GM21423 (cell line): ENCODE data around the gene PARK7.
"Not testable (repeated sequence)": the region's sequence is repeated elsewhere in the genome, so short reads cannot be mapped to it uniquely, and the experiment has no call there.

ENCODE experiments used
- ATAC-seq: cut with Tn5 transposase; IDR thresholded peaks from one replicate; pipeline ENCODE4 v1.9.1; 2021; ENCODE audit warnings: mild to moderate bottlenecking, moderate library complexity; ENCODE audit not compliant: unreplicated experiment

PARK7 gene

DNA sequence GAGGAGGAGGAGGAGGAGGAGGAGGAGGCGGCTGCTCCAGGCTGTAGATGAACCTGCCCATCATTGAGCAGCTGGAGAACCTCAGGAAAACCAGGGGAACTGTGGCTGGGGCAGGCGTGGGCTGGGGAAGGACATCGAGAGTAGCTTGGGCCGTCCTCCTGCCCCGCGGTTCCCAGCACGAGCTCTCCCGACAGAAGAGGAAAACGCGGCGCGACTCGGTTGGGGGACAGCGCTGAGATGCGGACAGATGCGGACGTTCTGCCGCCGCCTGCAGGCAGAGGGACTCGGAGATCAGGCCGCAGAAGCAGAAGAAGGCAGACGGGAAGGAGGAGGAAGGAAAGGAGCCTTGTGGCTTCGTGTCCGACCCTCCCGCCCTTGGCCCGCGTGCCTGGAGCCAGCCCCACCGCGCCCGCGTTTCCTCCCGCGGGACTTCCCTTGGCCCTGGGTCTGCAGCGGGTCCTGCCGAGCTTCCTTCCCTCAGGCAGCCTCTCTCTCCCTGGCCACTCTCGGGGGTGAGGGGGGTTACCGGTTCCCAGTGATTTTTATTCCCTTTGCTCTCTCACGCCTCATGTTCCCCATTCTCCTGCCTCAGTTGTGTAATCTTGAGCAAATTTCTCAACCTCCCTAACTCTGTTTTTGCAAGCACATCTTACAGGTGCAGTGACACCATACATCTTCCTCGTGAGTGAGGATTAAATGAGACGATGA lies 19.1 kb upstream of the PARK7 start:
- no peak for ATAC-seq

DNA sequence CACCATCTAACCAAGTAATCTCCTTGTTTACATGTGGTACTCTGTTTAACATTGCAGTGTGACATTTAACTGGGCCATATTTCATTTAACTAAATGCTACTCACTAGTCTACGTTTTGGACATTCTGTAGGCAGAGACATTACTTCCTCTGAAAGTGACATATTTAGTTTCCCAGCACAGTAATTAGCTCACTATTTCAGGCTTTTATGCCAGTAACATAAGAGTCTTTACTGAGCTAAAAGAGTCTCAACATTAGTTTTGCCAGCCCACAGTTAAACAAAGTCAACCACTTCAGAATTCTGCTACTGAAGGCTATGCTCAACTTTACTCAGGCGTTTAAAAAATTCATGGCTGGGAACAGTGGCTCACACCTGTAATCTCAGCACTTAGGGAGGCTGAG lies 18.3 kb upstream of the PARK7 start:
- ATAC-seq, result no peak

- ATAC-seq, result no peak
Observed at GRCh38 chr1:7948960-7949359, 12.6 kb upstream of the PARK7 start.

DNA sequence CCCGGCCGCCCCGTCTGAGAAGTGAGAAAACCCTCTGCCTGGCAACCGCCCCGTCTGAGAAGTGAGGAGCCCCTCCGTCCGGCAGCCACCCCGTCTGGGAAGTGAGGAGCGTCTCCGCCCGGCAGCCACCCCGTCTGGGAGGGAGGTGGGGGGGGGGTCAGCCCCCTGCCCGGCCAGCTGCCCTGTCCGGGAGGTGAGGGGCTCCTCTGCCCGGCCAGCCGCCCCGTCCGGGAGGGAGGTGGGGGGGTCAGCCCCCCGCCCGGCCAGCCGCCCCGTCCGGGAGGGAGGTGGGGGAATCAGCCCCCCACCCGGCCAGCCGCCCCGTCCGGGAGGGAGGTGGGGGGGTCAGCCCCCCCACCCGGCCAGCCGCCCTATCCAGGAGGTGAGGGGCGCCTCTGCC lies 8.7 kb upstream of the PARK7 start:
- ATAC-seq, result not testable (repeated sequence)

- peak; percentile 95 for ATAC-seq
Observed at GRCh38 chr1:7953850-7954609, 7.5 kb upstream of the PARK7 start.

- ATAC-seq, result no peak
Observed at GRCh38 chr1:7954683-7955082, 6.8 kb upstream of the PARK7 start.

GRCh38 chr1:7956218-7957032 lies 5.1 kb upstream of the PARK7 start:
- no peak for ATAC-seq

DNA sequence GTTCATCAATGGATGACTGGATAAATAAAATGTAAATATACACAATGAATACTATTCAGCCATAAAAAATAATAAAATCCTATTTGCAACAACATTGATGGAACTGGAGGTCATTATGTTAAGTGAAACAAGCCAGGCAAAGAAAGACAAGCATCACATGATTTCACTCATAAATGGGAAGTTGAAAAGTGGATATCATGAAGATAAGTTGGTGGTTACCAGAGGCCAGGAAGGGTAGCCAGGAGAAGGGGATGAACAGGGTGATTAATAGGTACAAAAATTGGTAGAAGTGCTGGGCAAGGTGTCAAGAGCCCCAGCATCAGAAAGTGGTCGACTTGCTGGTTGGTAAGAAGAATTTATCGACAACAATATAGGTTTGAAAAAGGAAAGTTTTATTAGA lies 1.3 kb upstream of the PARK7 start:
- ATAC-seq, result no peak

DNA sequence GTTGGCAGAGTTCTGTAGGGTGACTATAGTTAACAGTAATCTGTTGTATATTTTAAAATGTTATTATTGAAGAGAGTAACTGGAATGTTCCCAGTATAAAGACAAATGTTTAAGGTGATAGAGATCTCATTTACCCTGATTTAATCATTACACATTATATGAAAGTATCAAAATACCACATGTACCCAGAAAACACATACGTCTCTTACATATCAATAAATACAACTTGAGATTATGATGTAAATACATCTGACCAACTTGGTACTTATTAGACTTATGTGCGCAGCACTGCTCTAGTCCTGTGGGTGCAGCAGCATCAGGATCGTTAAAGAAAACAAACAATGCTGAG lies 670 bp upstream of the PARK7 start:
- ATAC-seq, result no peak

- ATAC-seq, result peak; percentile 11
Observed at GRCh38 chr1:7962014-7962335, 464 bp downstream of the PARK7 start.

- ATAC-seq, result no peak
Observed at GRCh38 chr1:7962636-7963377, 1.3 kb downstream of the PARK7 start.

DNA sequence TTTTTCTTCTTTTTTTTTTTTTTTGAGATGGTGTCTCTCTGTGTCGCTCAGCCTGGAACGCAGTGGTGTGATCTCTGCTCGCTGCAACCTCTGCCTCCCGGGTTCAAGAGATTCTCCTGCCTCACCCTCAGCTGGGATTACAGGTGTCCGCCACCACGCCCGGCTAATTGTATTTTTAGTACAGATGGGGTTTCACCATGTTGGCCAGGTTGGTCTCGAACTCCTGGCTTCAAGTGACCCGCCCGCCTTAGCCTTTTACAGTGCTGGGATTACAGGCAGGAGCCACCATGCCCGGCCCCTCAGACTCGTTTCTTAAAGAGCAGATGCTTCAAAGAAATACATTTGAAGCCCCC lies 1.8 kb downstream of the PARK7 start:
- not testable (repeated sequence) for ATAC-seq

- ATAC-seq, result not testable (repeated sequence)
Observed at GRCh38 chr1:7963841-7964240, 2.3 kb downstream of the PARK7 start.

DNA sequence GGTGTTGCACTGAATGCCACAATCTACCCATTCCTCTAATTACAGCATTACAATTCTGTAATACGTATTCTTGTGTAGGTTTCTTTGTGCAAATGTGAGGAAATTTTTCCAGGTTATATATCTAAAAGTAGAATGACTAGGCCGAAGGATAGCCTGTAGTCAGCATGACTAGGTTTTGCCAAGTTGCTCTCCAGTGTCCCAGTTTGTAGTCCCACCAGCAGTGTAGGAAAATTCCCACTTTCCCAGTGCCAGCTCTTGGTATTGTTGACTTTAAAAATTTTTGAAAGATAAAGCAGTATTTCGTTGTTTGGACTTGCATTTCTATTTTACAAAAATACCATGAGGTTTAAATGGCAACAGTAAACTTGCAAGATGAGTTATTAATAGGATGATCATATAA lies 3.0 kb downstream of the PARK7 start:
- no peak for ATAC-seq

GRCh38 chr1:7967196-7967595 lies 5.7 kb downstream of the PARK7 start:
- ATAC-seq, result no peak

- ATAC-seq, result no peak
Observed at GRCh38 chr1:7967651-7968050, 6.1 kb downstream of the PARK7 start.

DNA sequence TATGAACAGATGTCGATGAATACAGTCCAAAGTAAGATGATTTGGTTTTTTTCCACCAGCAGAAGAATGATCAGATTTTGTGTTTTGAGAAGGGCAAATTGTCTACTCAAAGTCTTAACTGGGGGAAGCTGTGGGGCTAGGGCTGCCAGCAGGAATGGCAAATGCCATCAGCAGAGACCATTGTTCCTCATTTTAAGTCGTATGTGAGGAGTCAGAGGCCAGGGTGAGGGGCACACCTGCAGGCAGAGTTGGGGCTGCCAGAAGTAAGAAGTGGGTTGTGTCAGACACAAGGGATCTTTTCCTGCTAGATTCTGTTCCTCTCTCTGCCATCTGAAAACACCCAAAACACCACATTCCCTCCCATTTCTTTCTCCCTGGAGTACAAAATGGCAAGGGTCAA lies 8.7 kb downstream of the PARK7 start:
- ATAC-seq, result no peak

DNA sequence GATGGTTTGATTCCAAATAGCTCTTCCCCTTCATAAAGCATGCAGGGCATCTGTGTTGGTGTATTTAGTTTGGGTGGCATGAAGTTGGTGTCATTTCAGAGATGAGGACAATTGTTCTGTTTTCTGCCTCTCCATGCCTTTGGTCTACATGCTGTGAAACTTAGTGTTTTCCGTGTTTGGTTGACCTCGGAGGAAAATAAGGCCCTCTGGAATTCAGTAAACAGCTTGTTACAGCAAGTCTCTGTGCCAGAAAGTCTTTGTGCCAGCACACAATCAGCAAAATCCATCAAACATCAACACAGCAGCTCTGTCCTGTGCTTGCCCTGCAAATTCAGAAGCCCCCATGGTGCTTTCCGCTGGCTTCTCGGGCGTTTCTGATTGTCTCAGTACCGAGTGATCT lies 9.5 kb downstream of the PARK7 start:
- ATAC-seq, result no peak

DNA sequence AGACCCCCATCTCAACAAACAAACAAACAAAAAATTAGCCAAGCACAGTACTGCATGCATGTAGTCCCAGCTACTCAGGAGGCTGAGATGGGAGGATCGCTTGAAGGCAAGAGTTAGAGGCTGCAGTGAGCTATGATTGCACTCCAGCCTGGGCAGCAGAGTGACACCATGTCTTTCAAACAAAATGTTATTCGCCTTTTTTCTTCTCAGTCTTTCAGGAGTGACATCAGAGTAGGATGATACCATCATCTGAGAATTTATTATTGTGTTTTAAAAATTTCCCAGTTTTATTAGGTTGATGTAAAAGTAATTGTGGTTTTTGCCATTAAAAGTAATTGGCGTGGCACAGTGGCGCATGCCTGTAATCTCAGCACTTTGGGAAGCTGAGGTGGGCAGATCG lies 10.8 kb downstream of the PARK7 start:
- ATAC-seq, result no peak

- ATAC-seq, result no peak
Observed at GRCh38 chr1:7973086-7973485, 11.6 kb downstream of the PARK7 start.

DNA sequence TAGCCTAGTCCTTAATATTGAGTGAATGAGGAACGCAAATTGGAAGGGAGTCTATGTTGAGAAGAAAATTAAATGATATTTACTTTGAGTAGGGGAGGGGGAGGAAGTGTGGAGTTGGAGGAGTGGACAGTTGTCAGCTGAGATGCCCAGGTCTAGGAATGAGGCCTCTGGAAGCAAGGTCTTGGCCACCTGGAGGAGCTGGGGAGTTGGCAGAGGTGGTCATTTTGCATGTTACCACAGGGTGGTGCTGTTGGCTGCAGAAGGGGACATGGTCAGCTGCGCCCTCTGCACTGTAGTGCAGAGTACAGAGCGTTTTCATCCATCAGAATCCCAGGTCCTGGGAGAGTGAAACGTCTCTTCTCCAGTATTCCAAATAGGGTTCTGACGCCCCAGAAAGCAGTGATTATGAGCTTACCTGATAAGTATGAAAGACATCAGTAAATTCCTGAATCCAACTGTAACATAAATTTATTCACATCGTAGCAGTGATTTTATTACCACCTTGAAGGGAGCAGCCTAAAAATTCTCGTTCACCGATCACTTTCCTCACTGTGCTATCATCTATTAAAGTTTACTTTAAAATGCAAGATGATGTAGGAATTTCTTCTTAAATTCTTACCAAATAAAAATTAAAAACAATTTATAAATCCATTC lies 13.8 kb downstream of the PARK7 start:
- no peak for ATAC-seq
